ENCODE results near the gene ATP6V0E2.
"Not testable (repeated sequence)": the region's sequence is repeated elsewhere in the genome, so short reads cannot be mapped to it uniquely, and the experiment has no call there.

The ATP6V0E2 gene

GRCh38 chr7:149873074-149873969, at the start of gene ATP6V0E2:
ATP6V0E2 (plus strand) TSS chr7:149873969; CDS start chr7:149874066, 97 bp downstream.
- peak; percentile 97 for DNase-seq

- no peak for DNase-seq
Measured at GRCh38 chr7:149824301-149824741, 49.4 kb upstream of the ATP6V0E2 start.

GRCh38 chr7:149824748-149825566, 48.8 kb upstream of the ATP6V0E2 start:
- no peak for DNase-seq

- DNase-seq: peak; percentile 9
Measured at GRCh38 chr7:149825567-149826343, 48.0 kb upstream of the ATP6V0E2 start.

GRCh38 chr7:149826344-149827088, 47.3 kb upstream of the ATP6V0E2 start:
- no peak for DNase-seq

- peak; percentile 9 for DNase-seq
Measured at GRCh38 chr7:149827089-149827981, 46.4 kb upstream of the ATP6V0E2 start.

GRCh38 chr7:149828357-149829309, 45.1 kb upstream of the ATP6V0E2 start:
- no peak for DNase-seq

- DNase-seq: not testable (repeated sequence)
Measured at GRCh38 chr7:149830527-149830926, 43.2 kb upstream of the ATP6V0E2 start.

- no peak for DNase-seq
Measured at GRCh38 chr7:149830997-149831740, 42.6 kb upstream of the ATP6V0E2 start.

GRCh38 chr7:149831741-149832219, 42.0 kb upstream of the ATP6V0E2 start:
- DNase-seq: no peak

GRCh38 chr7:149832332-149833041, 41.3 kb upstream of the ATP6V0E2 start:
- DNase-seq: no peak

- no peak for DNase-seq
Measured at GRCh38 chr7:149833495-149834130, 40.2 kb upstream of the ATP6V0E2 start.

GRCh38 chr7:149834601-149835000, 39.2 kb upstream of the ATP6V0E2 start:
- no peak for DNase-seq

- no peak for DNase-seq
Measured at GRCh38 chr7:149836434-149836833, 37.3 kb upstream of the ATP6V0E2 start.

GRCh38 chr7:149837564-149838223, 36.1 kb upstream of the ATP6V0E2 start:
- DNase-seq: no peak

GRCh38 chr7:149838224-149838991, 35.4 kb upstream of the ATP6V0E2 start, which contains the start of gene ZNF862:
ZNF862 (plus strand) TSS chr7:149838375; CDS start chr7:149838612, 237 bp downstream.
- DNase-seq: peak; percentile 99
